ENCODE results near the gene CCDC148. TPM values are rescaled to one million over a fixed set of nuclear protein-coding genes. Genes with fewer than 3 reads are reported as not detected.

The CCDC148 gene
- total RNA-seq, 1 donor from 2014 or later = 3.1 TPM

DNA sequence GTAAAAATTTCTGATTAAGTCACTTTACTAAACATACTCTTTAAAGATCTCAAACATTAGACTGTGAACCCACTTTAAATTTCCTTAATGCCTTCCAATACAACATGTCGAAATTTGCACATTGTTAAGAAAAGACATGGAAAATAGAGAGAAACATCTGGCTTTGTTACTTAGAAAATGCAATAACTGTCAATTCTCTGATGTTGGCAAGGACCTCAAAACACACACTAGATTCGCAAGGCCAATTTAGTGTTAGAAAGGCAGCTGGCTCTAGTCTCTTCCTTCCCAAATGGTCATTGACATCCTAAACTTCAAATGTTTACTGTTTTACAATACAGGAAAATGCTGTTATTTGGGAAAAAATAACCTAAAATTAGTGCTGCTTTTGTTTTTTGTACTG lies 244.3 kb downstream of the CCDC148 start:
- Mint-ChIP-seq H3K36me3 (peaks cover 3% of the 10 kb centered on the region), H3K4me3 (no peak overlapping the region), H3K9me3 (peaks cover 3% of the 10 kb centered on the region), H3K27me3 (no peaks in the 10 kb centered on the region), H3K4me1 (ENCODE audit: unreplicated experiment) (peaks cover 10% of the 10 kb centered on the region), H3K27ac (no peak overlapping the region)
- TF ChIP-seq, protein P1, sequence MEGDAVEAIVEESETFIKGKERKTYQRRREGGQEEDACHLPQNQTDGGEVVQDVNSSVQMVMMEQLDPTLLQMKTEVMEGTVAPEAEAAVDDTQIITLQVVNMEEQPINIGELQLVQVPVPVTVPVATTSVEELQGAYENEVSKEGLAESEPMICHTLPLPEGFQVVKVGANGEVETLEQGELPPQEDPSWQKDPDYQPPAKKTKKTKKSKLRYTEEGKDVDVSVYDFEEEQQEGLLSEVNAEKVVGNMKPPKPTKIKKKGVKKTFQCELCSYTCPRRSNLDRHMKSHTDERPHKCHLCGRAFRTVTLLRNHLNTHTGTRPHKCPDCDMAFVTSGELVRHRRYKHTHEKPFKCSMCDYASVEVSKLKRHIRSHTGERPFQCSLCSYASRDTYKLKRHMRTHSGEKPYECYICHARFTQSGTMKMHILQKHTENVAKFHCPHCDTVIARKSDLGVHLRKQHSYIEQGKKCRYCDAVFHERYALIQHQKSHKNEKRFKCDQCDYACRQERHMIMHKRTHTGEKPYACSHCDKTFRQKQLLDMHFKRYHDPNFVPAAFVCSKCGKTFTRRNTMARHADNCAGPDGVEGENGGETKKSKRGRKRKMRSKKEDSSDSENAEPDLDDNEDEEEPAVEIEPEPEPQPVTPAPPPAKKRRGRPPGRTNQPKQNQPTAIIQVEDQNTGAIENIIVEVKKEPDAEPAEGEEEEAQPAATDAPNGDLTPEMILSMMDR (conservative IDR thresholded peaks at IDR 0.05) = no peak
- DNase-seq (ENCODE audit: extremely low spot score, unreplicated experiment) = no peak

DNA sequence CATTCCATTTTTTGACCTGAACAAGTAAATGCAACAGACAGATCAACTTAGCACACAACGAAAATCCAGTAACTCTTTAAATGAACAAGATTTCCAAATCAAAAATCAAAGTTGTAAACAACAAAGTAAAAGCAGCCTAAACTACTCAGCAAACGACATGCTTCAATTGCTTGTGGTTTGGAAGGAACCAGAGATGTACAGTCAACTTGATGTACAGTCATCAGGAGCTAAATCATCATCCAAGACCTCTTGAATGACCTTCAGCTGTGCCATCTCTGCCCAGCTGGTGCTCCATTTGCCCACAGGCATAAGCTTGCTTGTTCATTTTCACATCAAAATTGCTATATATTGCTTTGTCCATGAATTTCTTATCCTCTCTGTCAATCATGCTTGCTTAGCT lies 245.1 kb downstream of the CCDC148 start:
- Mint-ChIP-seq H3K36me3 (no peaks in the 10 kb centered on the region), H3K4me1 (ENCODE audit: unreplicated experiment) (peaks cover 10% of the 10 kb centered on the region), H3K27ac (no peak overlapping the region), H3K4me3 (no peak overlapping the region), H3K27me3 (no peaks in the 10 kb centered on the region), H3K9me3 (no peaks in the 10 kb centered on the region)
- TF ChIP-seq, protein P1 (conservative IDR thresholded peaks at IDR 0.05) = no peak
- DNase-seq (ENCODE audit: extremely low spot score, unreplicated experiment) = no peak

DNA sequence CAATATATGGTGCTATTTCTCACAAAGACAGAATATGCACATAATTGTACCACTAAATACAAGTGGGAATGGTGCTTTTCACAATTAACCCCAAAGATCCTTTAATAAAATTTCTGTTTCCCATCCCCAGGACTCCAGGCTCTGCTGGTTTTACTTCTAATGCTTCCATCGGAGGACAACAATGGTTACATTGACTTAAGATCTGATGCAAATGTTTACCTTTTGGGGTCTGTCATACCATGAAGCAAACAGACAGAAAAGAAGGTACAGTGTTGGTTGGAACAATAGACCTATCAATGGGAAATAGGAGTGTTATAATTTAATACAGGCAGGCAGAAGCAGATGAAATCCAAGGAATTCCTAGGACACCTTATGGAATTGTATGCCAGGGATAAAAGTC lies 249.2 kb downstream of the CCDC148 start:
- H3K27me3 Mint-ChIP-seq = peaks cover 4% of the 10 kb centered on the region
- TF ChIP-seq, protein P1 (conservative IDR thresholded peaks at IDR 0.05) = no peak

DNA sequence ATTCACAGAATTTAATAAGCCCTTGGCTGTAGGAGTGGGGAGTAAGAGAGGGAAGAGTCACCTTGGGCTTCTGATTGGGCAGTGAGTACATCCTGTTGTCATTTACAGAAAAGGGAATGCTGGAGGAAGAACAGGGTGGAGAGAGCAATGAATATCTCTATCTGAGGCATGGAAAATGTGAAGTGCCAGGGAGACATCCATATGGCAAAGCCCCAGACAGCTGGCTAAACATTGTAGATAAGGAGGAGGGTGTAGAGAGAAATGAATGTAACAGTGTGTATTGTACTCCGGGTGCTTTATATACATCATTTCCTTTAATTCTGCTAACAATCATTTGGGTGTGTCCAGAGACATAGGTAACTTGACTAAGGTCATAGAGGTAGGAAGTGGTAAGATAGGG lies 251.3 kb downstream of the CCDC148 start:
- H3K36me3 Mint-ChIP-seq = no peaks in the 10 kb centered on the region
- H3K9me3 Mint-ChIP-seq = no peaks in the 10 kb centered on the region
- TF ChIP-seq, protein P1 (conservative IDR thresholded peaks at IDR 0.05) = no peak
- H3K27ac Mint-ChIP-seq = no peak overlapping the region
- peaks cover 7% of the 10 kb centered on the region for H3K4me1 Mint-ChIP-seq (ENCODE audit: unreplicated experiment)
- no peak for DNase-seq (ENCODE audit: extremely low spot score, unreplicated experiment)
- H3K27me3 Mint-ChIP-seq = peaks cover 4% of the 10 kb centered on the region
- no peak overlapping the region for H3K4me3 Mint-ChIP-seq

More for the DNA sequence above, 249.2 kb downstream of the CCDC148 start:
- Mint-ChIP-seq H3K9me3 (no peaks in the 10 kb centered on the region), H3K4me1 (ENCODE audit: unreplicated experiment) (peaks cover 2% of the 10 kb centered on the region), H3K4me3 (no peak overlapping the region), H3K27ac (no peak overlapping the region), H3K36me3 (no peaks in the 10 kb centered on the region)
- no peak for DNase-seq (ENCODE audit: extremely low spot score, unreplicated experiment)

DNA sequence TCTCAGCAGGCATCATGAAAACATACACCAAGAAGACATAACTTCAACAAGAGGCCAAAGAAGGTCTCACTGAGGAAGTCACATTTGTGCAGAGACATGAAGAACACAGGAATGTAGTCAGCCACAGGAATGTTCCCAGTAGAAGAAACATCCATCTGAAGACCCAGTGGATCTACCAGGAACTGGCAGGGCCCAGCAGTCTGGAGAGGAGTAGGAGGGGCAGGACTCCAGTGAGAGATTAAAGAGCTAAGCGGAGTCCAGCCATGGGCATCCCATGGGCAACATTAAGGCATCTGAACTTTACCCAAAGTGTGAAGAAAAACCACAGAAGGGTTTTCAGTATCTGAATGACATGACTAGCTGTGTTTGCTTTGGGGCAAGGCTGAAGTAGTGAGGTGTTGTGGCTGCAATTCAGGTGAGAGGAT lies 251.8 kb downstream of the CCDC148 start:
- Mint-ChIP-seq H3K9me3 (no peaks in the 10 kb centered on the region), H3K27me3 (peaks cover 4% of the 10 kb centered on the region), H3K36me3 (no peaks in the 10 kb centered on the region), H3K4me3 (no peak overlapping the region), H3K27ac (no peak overlapping the region), H3K4me1 (ENCODE audit: unreplicated experiment) (peaks cover 7% of the 10 kb centered on the region)
- DNase-seq (ENCODE audit: extremely low spot score, unreplicated experiment) = no peak
- TF ChIP-seq, protein P1 (conservative IDR thresholded peaks at IDR 0.05) = no peak

All from type B pancreatic cell (in vitro differentiated cells).